ENCODE measurements around the gene MED25. TPM values are rescaled to one million over a fixed set of nuclear protein-coding genes. Genes with fewer than 3 reads are reported as not detected.

MED25 gene
- total RNA-seq, 1 donor from 2014 or later = 66.0 TPM

DNA sequence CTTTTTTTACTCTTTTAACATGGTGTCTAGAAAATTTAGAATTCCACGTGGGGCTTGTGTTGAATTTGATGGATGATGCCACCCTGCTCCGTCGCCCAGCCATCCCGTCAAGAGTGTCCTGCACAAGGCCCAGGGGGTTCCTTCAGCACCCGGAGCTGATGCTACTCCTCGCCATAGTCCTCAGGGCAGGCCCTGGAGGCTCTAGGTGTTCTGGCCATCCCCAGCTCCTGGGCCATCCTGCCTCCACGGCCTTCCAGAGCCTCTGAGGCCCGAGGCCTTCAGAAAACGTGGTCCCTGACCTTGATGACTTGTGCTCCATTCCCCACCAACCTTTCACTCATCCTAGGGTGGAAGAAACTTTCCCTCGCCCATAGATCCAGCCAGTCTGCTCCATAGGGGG lies 55.7 kb downstream of the MED25 start:
- DNase-seq (ENCODE audit: low spot score) = no peak

GRCh38 chr19:49874503-49875157 lies 56.5 kb downstream of the MED25 start:
- no peak for DNase-seq (ENCODE audit: low spot score)

DNA sequence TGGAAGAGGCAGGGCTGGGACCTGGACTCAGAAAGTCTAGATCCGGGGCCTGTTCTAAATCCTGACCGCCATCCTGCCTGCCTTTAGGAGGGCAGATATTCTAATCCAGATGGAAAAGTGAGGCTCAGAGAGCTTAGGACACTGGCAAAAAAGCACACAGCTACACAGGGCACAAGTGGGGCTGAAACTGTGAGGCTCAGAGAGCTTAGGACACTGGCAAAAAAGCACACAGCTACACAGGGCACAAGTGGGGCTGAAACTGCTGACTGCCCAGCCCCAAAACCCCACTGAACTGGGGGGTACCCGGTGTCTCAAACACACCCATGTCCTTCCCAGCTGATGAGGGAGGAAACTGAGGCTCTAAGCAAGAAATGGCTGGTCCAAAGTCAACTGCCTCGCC lies 57.1 kb downstream of the MED25 start:
- no peak for DNase-seq (ENCODE audit: low spot score)

GRCh38 chr19:49875857-49876421 lies 57.9 kb downstream of the MED25 start:
- peak; percentile 53 for DNase-seq (ENCODE audit: low spot score)

DNA sequence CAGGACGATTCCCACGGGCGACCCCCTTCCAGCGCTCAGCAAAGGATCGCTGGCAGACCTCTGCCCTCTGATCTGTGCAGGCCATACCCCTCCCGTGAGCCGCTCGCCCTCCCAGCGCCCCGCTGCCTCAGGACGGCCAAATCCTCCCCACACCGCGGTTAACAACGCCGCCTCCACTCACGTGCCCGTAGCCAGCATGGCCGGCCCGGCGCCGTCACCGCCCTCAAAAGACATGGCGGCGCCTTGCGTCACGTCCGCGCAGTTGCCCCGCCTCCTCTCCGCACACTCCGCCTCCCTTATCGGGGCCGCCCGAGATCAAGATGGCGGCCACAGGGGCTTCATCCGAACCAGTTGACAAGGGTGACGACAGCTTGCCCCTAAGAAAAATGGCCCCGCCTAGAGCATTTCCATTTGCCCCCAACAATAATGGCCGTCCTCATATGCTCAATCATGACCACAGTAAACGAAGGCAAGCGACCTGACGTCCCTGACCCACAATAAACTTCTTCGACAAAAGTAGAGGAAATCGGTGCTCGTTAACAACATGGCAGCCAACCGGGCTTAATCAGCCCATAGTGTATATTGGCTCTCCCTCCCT lies 58.4 kb downstream of the MED25 start:
- peak; percentile 98 for DNase-seq (ENCODE audit: low spot score)

- DNase-seq (ENCODE audit: low spot score) = peak; percentile 100
Observed at GRCh38 chr19:49877020-49877878, 59.2 kb downstream of the MED25 start, which contains the start of the genes AKT1S1 and TBC1D17. Gene AKT1S1 (minus strand): TSS chr19:49877355. CDS start chr19:49873295, 4,060 bp downstream. Gene TBC1D17 (plus strand): TSS chr19:49877702. CDS start chr19:49877724, 22 bp downstream.

- peak; percentile 98 for DNase-seq (ENCODE audit: low spot score)
Observed at GRCh38 chr19:49877879-49878743, 60.0 kb downstream of the MED25 start.

- no peak for DNase-seq (ENCODE audit: low spot score)
Observed at GRCh38 chr19:49878744-49879070, 60.6 kb downstream of the MED25 start.

DNA sequence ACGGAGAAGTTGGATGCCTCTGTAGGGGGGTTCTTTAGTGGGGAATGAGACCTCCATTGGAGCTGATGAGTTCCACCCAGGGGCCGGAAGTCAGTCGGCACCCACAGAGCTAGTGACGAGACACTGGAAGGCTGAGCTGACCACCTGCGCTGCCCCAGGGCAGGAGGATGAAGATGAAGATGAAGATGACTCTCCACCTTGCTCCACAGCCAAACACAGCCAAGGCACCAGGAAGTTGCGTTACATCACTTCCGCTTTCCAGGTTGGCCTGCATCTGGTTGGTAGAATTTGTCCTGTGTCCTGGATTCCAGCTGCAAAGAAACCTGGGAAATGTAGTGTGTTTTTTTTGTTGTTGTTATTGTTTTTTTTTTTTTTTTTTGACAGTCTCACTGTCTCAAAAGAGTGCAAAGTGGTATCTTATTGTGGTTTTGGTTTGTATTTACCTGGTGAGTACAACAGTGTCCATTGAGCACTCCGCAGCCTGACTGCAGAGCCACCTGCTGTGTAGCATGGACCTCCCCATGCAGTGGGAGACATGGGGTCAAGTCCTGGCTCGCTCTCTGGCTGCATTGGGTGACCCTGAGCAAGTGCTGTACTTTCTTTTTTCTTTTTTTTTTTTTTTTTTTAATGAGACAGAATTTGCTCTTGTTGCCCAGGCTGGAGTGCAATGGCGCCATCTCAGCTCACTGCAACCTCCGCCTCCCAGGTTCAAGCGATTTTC lies 61.3 kb downstream of the MED25 start:
- DNase-seq (ENCODE audit: low spot score) = no peak

- DNase-seq (ENCODE audit: low spot score) = no peak
Observed at GRCh38 chr19:49880162-49880869, 62.2 kb downstream of the MED25 start.

DNA sequence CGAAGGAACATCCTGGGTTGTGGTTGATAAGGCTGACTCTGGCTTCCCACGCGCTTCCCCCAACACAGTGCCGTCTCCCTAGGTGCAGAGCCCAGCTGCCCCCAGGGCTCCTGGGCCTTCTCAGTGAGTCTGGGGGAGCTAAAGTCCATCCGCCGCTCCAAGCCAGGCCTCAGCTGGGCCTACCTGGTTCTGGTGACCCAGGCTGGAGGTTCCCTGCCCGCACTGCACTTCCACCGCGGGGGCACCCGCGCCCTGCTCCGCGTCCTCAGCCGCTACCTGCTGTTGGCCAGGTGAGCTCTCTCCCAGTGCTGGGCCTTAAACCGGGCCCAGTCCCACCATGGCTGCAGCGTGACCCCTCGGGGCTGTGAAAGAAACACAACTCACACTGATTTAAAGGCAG lies 63.1 kb downstream of the MED25 start:
- no peak for DNase-seq (ENCODE audit: low spot score)

DNA sequence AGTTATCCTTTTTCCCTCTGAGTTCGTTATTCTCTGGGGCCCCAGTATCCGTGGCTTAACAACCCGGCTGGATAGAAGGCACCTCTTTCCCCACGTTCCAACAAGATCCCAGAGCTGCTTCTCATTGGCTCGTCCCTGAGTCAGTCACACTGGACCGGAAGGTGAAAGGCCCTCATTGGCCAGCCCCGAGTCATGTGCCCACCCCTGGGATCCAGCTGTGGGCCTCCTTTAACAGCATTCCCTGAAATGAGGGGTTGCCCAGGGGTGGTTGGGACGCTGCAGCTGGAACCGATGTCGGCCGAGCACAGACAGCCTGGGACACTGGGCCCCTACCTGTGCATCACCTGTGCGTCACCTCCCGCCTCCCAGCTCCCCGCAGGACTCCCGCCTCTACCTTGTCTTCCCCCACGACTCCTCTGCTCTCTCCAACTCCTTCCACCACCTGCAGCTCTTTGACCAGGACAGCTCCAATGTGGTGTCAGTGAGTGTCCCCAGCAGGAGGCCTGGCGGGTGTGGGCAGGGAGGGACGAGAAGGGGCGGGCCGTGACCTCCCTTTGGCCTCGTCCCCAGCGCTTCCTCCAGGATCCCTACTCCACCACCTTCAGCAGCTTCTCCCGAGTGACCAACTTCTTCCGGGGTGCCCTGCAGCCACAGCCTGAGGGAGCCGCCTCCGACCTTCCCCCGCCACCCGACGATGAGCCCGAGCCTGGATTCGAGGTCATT lies 63.7 kb downstream of the MED25 start:
- no peak for DNase-seq (ENCODE audit: low spot score)

DNA sequence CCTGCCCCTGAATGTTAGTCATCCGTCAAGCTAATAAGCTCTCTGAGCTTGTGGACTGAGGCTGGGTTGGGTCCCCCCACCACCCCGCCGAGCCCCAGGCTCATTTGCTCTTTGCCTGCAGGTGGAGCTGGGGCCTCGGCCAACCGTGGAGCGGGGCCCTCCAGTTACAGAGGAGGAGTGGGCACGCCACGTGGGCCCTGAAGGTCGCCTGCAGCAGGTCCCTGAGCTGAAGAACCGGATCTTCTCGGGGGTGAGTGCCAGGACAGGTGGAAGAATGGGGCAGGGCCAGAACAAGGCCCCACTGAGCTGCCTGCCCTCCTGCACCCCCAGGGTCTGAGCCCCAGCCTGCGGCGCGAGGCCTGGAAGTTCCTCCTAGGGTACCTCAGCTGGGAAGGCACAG lies 64.6 kb downstream of the MED25 start:
- no peak for DNase-seq (ENCODE audit: low spot score)

- no peak for DNase-seq (ENCODE audit: low spot score)
Observed at GRCh38 chr19:49883094-49883493, 65.0 kb downstream of the MED25 start.

- DNase-seq (ENCODE audit: low spot score) = no peak
Observed at GRCh38 chr19:49884109-49884508, 66.0 kb downstream of the MED25 start.

DNA sequence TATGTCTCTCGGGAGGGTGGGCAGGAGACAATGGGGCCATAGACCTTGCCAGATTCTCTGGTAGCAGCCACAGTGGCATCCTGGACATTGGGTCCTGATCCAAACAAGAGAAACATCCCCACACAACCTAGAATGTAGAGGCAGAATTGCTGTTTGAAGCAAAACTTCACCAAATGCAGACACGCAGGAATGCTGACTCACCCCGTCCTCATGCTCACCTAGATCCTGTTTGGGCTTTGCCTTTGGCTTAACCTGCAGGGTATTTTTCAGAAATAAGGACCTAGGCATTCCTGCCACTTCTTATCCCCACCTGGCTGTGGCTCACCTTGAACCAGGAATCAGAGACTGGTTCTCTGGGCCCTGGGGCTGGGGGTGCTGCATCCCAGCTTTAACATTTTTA lies 66.7 kb downstream of the MED25 start:
- DNase-seq (ENCODE audit: low spot score) = no peak
